GM23338 (cell line): ENCODE data around the gene WDR54. TPM values are rescaled to one million over a fixed set of nuclear protein-coding genes. Genes with fewer than 3 reads are reported as not detected.

Experiments
- ATAC-seq: fragments of 200-7000 bp; cut with Tn5 transposase; 3 replicates; pipeline ENCODE4 v1.9.1; 2020
- DNase-seq: peaks from one replicate; pipeline ENCODE4 v3.0.0-alpha.2; 2015; ENCODE audit warnings: low spot score
- H2AFZ ChIP-seq: fragments of 200-600 bp; sonication (generic); 2 replicates; pipeline ENCODE4 v1.8.0; 2016; ENCODE audit warnings: antibody characterized with exemption, mild to moderate bottlenecking, moderate library complexity
- H3F3A ChIP-seq: fragments of 200-600 bp; sonication (generic); replicated peaks from 2 replicates; pipeline ENCODE4 v1.8.0; 2017; ENCODE audit warnings: antibody characterized with exemption, mixed run types, low read depth
- H3K27ac ChIP-seq: fragments of 200-600 bp; sonication (generic); 2 replicates; pipeline ENCODE4 v1.6.1; 2016; ENCODE audit warnings: low read depth
- H3K27me3 ChIP-seq: fragments of 200-600 bp; sonication (generic); 2 replicates; pipeline ENCODE4 v1.8.0; 2016; ENCODE audit warnings: mild to moderate bottlenecking, mixed run types, moderate library complexity; ENCODE audit not compliant: insufficient read depth
- H3K36me3 ChIP-seq: fragments of 200-600 bp; sonication (generic); 2 replicates; pipeline ENCODE4 v1.8.0; 2016; ENCODE audit warnings: mild to moderate bottlenecking; ENCODE audit not compliant: insufficient read depth
- H3K4me1 ChIP-seq: fragments of 200-600 bp; sonication (generic); 2 replicates; pipeline ENCODE4 v1.8.0; 2016; ENCODE audit warnings: mild to moderate bottlenecking, moderate library complexity; ENCODE audit not compliant: insufficient read depth
- H3K4me2 ChIP-seq: fragments of 200-600 bp; sonication (generic); 2 replicates; pipeline ENCODE4 v1.7.1; 2017; ENCODE audit warnings: mixed run types
- H3K4me3 ChIP-seq: fragments of 200-600 bp; sonication (generic); 2 replicates; pipeline ENCODE4 v1.6.1; 2016; ENCODE audit warnings: mixed run types
- H3K79me2 ChIP-seq: fragments of 200-600 bp; sonication (generic); replicated peaks from 2 replicates; pipeline ENCODE4 v1.8.0; 2017; ENCODE audit warnings: mild to moderate bottlenecking; ENCODE audit not compliant: insufficient read depth
- H3K9me2 ChIP-seq: fragments of 200-600 bp; sonication (generic); 2 replicates; pipeline ENCODE4 v1.8.0; 2017; ENCODE audit not compliant: insufficient read depth
- H4K20me1 ChIP-seq: fragments of 200-600 bp; sonication (generic); replicated peaks from 2 replicates; pipeline ENCODE4 v1.8.0; 2017; ENCODE audit warnings: mild to moderate bottlenecking; ENCODE audit not compliant: insufficient read depth
- H3K27ac Mint-ChIP-seq: 2 replicates; pipeline ENCODE4 v1.8.0; 2020; ENCODE audit warnings: inconsistent platforms, mild to moderate bottlenecking, moderate library complexity, mixed read lengths
- H3K27me3 Mint-ChIP-seq: 3 replicates; pipeline ENCODE4 v1.8.0; 2022; ENCODE audit warnings: low read depth, mild to moderate bottlenecking, moderate library complexity, mixed read lengths, inconsistent platforms; ENCODE audit not compliant: insufficient read depth, poor library complexity
- H3K36me3 Mint-ChIP-seq: 3 replicates; pipeline ENCODE4 v1.8.0; 2021; ENCODE audit warnings: low read depth, mild to moderate bottlenecking, inconsistent platforms, moderate library complexity, mixed read lengths
- H3K4me1 Mint-ChIP-seq: 3 replicates; pipeline ENCODE4 v1.8.0; 2020; ENCODE audit warnings: mild to moderate bottlenecking, inconsistent platforms, mixed read lengths
- H3K4me3 Mint-ChIP-seq: 3 replicates; pipeline ENCODE4 v1.8.0; 2021; ENCODE audit warnings: moderate library complexity, mild to moderate bottlenecking, inconsistent platforms, mixed read lengths
- H3K9me3 Mint-ChIP-seq: 3 replicates; pipeline ENCODE4 v1.8.0; 2020; ENCODE audit warnings: moderate library complexity, mild to moderate bottlenecking, inconsistent platforms, mixed read lengths
- CTCF ChIP-seq, 2 experiments: fragments of 200-600 bp in 1 of 2; sonication (generic) in 1 of 2; conservative IDR thresholded peaks; 2 replicates each; pipeline versions ENCODE4 v1.5.1 to v1.6.1; 2016 to 2017; ENCODE audit warnings: antibody characterized with exemption in 2 of 2, low read depth in 2 of 2, mild to moderate bottlenecking in 2 of 2, moderate library complexity in 1 of 2
- EZH2 ChIP-seq: fragments of 200-600 bp; sonication (generic); IDR thresholded peaks from one replicate; pipeline ENCODE4 v1.8.0; 2017; ENCODE audit warnings: antibody characterized with exemption, mild to moderate bottlenecking, low read depth; ENCODE audit not compliant: unreplicated experiment
- EZH2phosphoT487 ChIP-seq: fragments of 200-600 bp; sonication (generic); IDR thresholded peaks from one replicate; pipeline ENCODE4 v1.8.1; 2018; ENCODE audit warnings: antibody characterized with exemption; ENCODE audit not compliant: unreplicated experiment
- POLR2AphosphoS5 ChIP-seq: IDR thresholded peaks from 2 replicates; pipeline ENCODE4 v1.6.1; 2016; ENCODE audit warnings: antibody characterized with exemption, low read depth
- polyA plus RNA-seq: library from polyadenylated mRNA; unstranded; fragments of >200 nt; fragmentation: Nextera tagmentation; extraction: Ambion mirVana; gene quantifications from 2 replicates; pipeline ENCODE4 v1.2.1, GENCODE V29; 2016
- total RNA-seq: library from RNA; depleted of rRNA; stranded (reverse); fragments of >200 nt; shearing (Covaris generic); gene quantifications from 2 replicates; pipeline ENCODE4 v1.2.3, GENCODE V29; 2014

The WDR54 gene
- total and polyA plus RNA-seq, 2 experiments from 2014 or later, result 41.3 to 42.6 TPM

- no peak for TF ChIP-seq CTCF (conservative IDR thresholded peaks at IDR 0.05; ENCODE audit: low read depth in 2 of 2)
Observed at GRCh38 chr2:74423231-74424095, 1.9 kb downstream of the WDR54 start (continued).

GRCh38 chr2:74424139-74424992, 2.8 kb downstream of the WDR54 start:
- Mint-ChIP-seq H3K9me3 (no peaks in the 10 kb centered on the region), H3K27me3 (peaks cover 39% of the 10 kb centered on the region), H3K4me3 (no peak overlapping the region; the same call in 2 of the 3 replicates), H3K27ac (no peak overlapping the region), H3K4me1 (peaks cover 10% of the 10 kb centered on the region), H3K36me3 (peaks cover 43% of the 10 kb centered on the region)
- H3K79me2 ChIP-seq, result no peaks in the 10 kb centered on the region
- no peak overlapping the region for H2AFZ ChIP-seq
- H3K27ac ChIP-seq, result no peak overlapping the region
- DNase-seq, result no peak
- peaks cover 5% of the 10 kb centered on the region; the same call in 1 of the 2 replicates for H4K20me1 ChIP-seq
- TF ChIP-seq EZH2phosphoT487 (no peak), POLR2AphosphoS5 (peak; percentile 48; the same call in 1 of the 2 replicates)
- H3K4me3 ChIP-seq, result no peak overlapping the region
- no peak for ATAC-seq
- peaks cover 13% of the 10 kb centered on the region; the same call in 1 of the 2 replicates for H3F3A ChIP-seq
- no peaks in the 10 kb centered on the region for H3K4me1 ChIP-seq
- H3K36me3 ChIP-seq, result peaks cover 5% of the 10 kb centered on the region; the same call in 1 of the 2 replicates
- no peak overlapping the region for H3K4me2 ChIP-seq
- H3K9me2 ChIP-seq, result no peaks in the 10 kb centered on the region
- H3K27me3 ChIP-seq, result peaks cover 15% of the 10 kb centered on the region

GRCh38 chr2:74424995-74425406, 3.5 kb downstream of the WDR54 start:
- H3K36me3 ChIP-seq, result peaks cover 8% of the 10 kb centered on the region; the same call in 1 of the 2 replicates
- no peaks in the 10 kb centered on the region for H3K79me2 ChIP-seq
- no peak for ATAC-seq
- H3K27me3 ChIP-seq, result peaks cover 13% of the 10 kb centered on the region
- peaks cover 39% of the 10 kb centered on the region for H3K27me3 Mint-ChIP-seq
- H3K4me3 Mint-ChIP-seq, result no peak overlapping the region
- DNase-seq, result no peak
- H3K4me1 ChIP-seq, result no peaks in the 10 kb centered on the region
- no peaks in the 10 kb centered on the region for H3K9me3 Mint-ChIP-seq
- TF ChIP-seq EZH2, result no peak
- TF ChIP-seq POLR2AphosphoS5, result peak; percentile 38
- H3K27ac Mint-ChIP-seq, result no peak overlapping the region
- H2AFZ ChIP-seq, result no peak overlapping the region
- peaks cover 13% of the 10 kb centered on the region; the same call in 1 of the 2 replicates for H3F3A ChIP-seq
- 0 out of 2 replicates have a peak overlapping the region, but pooled peaks have one; percentile 32 for H3K27ac ChIP-seq
- peaks cover 5% of the 10 kb centered on the region; the same call in 1 of the 2 replicates for H4K20me1 ChIP-seq
- H3K36me3 Mint-ChIP-seq, result peaks cover 49% of the 10 kb centered on the region
- H3K9me2 ChIP-seq, result no peaks in the 10 kb centered on the region
- H3K4me2 ChIP-seq, result no peak overlapping the region
- peaks cover 10% of the 10 kb centered on the region for H3K4me1 Mint-ChIP-seq
- H3K4me3 ChIP-seq, result no peak overlapping the region
